AG20443 (cell line): ENCODE data around the gene MUC16.
"Not testable (repeated sequence)": the region's sequence is repeated elsewhere in the genome, so short reads cannot be mapped to it uniquely, and the experiment has no call there.

ENCODE experiments used
- DNase-seq: peaks from one replicate; pipeline ENCODE4 v3.0.0; 2012; ENCODE audit warnings: low spot score, mixed read lengths

MUC16 gene

GRCh38 chr19:9009935-9010651, at the start of gene MUC16:
Gene MUC16 (minus strand): TSS chr19:9010409.
- DNase-seq = no peak

GRCh38 chr19:9058905-9059667, 48.9 kb upstream of the MUC16 start:
- no peak for DNase-seq

- no peak for DNase-seq
Observed at GRCh38 chr19:9057505-9058258, 47.5 kb upstream of the MUC16 start.

- DNase-seq = not testable (repeated sequence)
Observed at GRCh38 chr19:9056131-9056530, 45.9 kb upstream of the MUC16 start.

GRCh38 chr19:9054765-9055164, 44.6 kb upstream of the MUC16 start:
- no peak for DNase-seq

- no peak for DNase-seq
Observed at GRCh38 chr19:9054207-9054606, 44.0 kb upstream of the MUC16 start.

- not testable (repeated sequence) for DNase-seq
Observed at GRCh38 chr19:9053674-9054073, 43.5 kb upstream of the MUC16 start.

- DNase-seq = no peak
Observed at GRCh38 chr19:9052894-9053293, 42.7 kb upstream of the MUC16 start.

GRCh38 chr19:9046694-9047093, 36.5 kb upstream of the MUC16 start:
- no peak for DNase-seq

GRCh38 chr19:9044449-9044848, 34.2 kb upstream of the MUC16 start:
- DNase-seq = no peak

- DNase-seq = no peak
Observed at GRCh38 chr19:9043524-9043923, 33.3 kb upstream of the MUC16 start.

GRCh38 chr19:9041023-9041422, 30.8 kb upstream of the MUC16 start:
- no peak for DNase-seq

- DNase-seq = no peak
Observed at GRCh38 chr19:9040131-9040530, 29.9 kb upstream of the MUC16 start.

- DNase-seq = no peak
Observed at GRCh38 chr19:9039728-9040127, 29.5 kb upstream of the MUC16 start.

GRCh38 chr19:9037400-9038062, 27.3 kb upstream of the MUC16 start:
- no peak for DNase-seq

- no peak for DNase-seq
Observed at GRCh38 chr19:9032136-9032631, 22.0 kb upstream of the MUC16 start.

- DNase-seq = no peak
Observed at GRCh38 chr19:9018163-9018875, 8.1 kb upstream of the MUC16 start.

- DNase-seq = no peak
Observed at GRCh38 chr19:9014803-9015202, 4.6 kb upstream of the MUC16 start.

- DNase-seq = no peak
Observed at GRCh38 chr19:9013988-9014387, 3.8 kb upstream of the MUC16 start.

- DNase-seq = no peak
Observed at GRCh38 chr19:9011875-9012274, 1.7 kb upstream of the MUC16 start.

- no peak for DNase-seq
Observed at GRCh38 chr19:9010693-9011092, 484 bp upstream of the MUC16 start.
